Measurements from ENCODE around the gene TESMIN. TPM values are rescaled to one million over a fixed set of nuclear protein-coding genes. Genes with fewer than 3 reads are reported as not detected.
A peak's percentile ranks its signal among the peaks of the same experiment; 100 is the strongest.

The TESMIN gene
- total RNA-seq, 2 experiments from 2014 or later = 3.3 to 11.8 TPM

- ATAC-seq = no peak
- H3K27ac Mint-ChIP-seq = no peak overlapping the region
- DNase-seq = no peak
- no peaks in the 10 kb centered on the region for H3K27me3 Mint-ChIP-seq
- H3K4me3 Mint-ChIP-seq = no peak overlapping the region
- no peaks in the 10 kb centered on the region for H3K9me3 Mint-ChIP-seq (ENCODE audit: low read depth)
- CTCF ChIA-PET = interaction anchor here (0.6 kb wide), 1 partner anchor 166 kb away, joined by 3 read pairs; no protein-coding TSS in a partner anchor
- peaks cover 35% of the 10 kb centered on the region for H3K36me3 Mint-ChIP-seq
- peaks cover 2% of the 10 kb centered on the region for H3K4me1 Mint-ChIP-seq
Observed at GRCh38 chr11:68773521-68774193, 22.3 kb upstream of the TESMIN start.

DNA sequence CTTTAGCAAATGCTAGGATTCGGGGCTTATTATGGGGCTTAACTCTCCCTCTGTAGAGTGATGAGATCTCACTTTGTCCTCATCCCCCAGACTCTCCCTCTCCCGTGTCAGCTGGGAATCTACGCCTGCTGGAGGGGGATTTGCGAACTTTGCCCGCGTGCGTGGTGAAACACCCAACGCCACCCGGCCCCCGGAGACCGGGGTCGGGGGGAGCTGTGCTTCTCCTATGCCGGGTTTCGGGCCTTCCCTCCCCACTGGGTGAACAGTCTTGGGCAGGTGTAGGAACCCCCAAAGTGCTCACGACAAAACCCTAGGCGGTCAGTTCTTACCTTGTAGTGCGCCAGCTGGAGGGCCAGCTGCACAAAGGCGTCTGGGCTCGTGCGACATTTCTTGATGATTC, 21.6 kb upstream of the TESMIN start:
- Mint-ChIP-seq H3K9me3 (ENCODE audit: low read depth) (no peaks in the 10 kb centered on the region), H3K27ac (no peak overlapping the region), H3K27me3 (no peaks in the 10 kb centered on the region), H3K36me3 (peaks cover 32% of the 10 kb centered on the region), H3K4me3 (no peak overlapping the region), H3K4me1 (peaks cover 2% of the 10 kb centered on the region)
- no peak for ATAC-seq
- no peak for DNase-seq
- CTCF ChIA-PET = no interaction called here

DNA sequence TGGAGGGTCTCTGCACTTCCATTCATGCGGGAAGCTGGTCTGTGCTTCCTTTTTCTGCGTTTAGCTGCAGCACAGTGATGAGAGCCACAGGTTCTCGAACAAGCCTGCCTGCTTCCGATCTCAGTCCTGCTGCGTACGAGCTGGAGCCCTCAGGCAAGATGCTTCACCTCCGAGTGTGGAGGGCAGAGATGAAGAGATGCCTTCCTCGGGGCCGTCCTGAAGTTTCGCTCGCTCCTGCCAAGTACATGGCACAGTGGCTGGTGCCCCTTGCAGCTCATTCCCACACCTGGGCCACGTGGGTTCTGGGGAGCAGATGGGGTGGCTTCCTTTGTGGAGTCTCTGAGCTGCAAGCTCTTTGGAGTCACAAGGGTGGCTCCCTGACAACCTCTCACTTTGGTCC, 19.5 kb upstream of the TESMIN start:
- DNase-seq = no peak
- Mint-ChIP-seq H3K36me3 (peaks cover 22% of the 10 kb centered on the region), H3K4me1 (no peaks in the 10 kb centered on the region), H3K4me3 (no peak overlapping the region), H3K9me3 (ENCODE audit: low read depth) (no peaks in the 10 kb centered on the region), H3K27ac (no peak overlapping the region), H3K27me3 (no peaks in the 10 kb centered on the region)
- CTCF ChIA-PET = interaction anchor here (0.9 kb wide), 1 partner anchor 40 kb away, joined by 3 read pairs; no protein-coding TSS in a partner anchor
- ATAC-seq = no peak

- CTCF ChIA-PET = no interaction called here
- Mint-ChIP-seq H3K4me3 (no peak overlapping the region), H3K4me1 (peaks cover 3% of the 10 kb centered on the region), H3K27ac (no peak overlapping the region), H3K27me3 (no peaks in the 10 kb centered on the region), H3K9me3 (ENCODE audit: low read depth) (no peaks in the 10 kb centered on the region), H3K36me3 (peaks cover 9% of the 10 kb centered on the region)
- ATAC-seq = no peak
- DNase-seq = no peak
Observed at GRCh38 chr11:68767672-68768071, 16.4 kb upstream of the TESMIN start.

DNA sequence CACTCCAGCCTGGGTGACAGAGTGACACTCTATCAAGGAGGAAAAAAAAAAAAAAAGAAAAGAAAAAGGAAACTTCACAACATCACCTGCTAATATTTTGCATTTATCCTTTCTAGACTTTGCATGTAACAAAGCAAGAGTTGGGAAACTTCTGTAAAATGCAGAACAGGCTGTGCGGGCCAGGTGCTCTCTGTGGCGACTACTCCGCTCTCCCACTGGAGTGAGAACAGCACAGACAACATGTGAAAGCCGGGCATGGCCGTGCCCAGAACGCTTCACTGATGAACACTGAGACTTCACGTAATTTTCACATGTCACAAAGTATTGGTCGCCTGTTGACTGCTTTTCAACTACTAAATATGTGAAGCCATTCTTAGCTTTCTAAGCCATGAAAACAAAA, 15.5 kb upstream of the TESMIN start:
- no peak for ATAC-seq
- CTCF ChIA-PET = no interaction called here
- no peak for DNase-seq
- H3K4me3 Mint-ChIP-seq = no peak overlapping the region
- H3K4me1 Mint-ChIP-seq = peaks cover 3% of the 10 kb centered on the region
- peaks cover 8% of the 10 kb centered on the region for H3K36me3 Mint-ChIP-seq
- no peak overlapping the region for H3K27ac Mint-ChIP-seq
- no peaks in the 10 kb centered on the region for H3K9me3 Mint-ChIP-seq (ENCODE audit: low read depth)
- H3K27me3 Mint-ChIP-seq = no peaks in the 10 kb centered on the region

GRCh38 chr11:68764746-68765145, 13.4 kb upstream of the TESMIN start:
- DNase-seq = no peak
- H3K36me3 Mint-ChIP-seq = peaks cover 9% of the 10 kb centered on the region
- CTCF ChIA-PET = no interaction called here
- no peak overlapping the region for H3K27ac Mint-ChIP-seq
- H3K4me1 Mint-ChIP-seq = peaks cover 3% of the 10 kb centered on the region
- H3K27me3 Mint-ChIP-seq = no peaks in the 10 kb centered on the region
- no peak for ATAC-seq
- H3K4me3 Mint-ChIP-seq = no peak overlapping the region
- H3K9me3 Mint-ChIP-seq (ENCODE audit: low read depth) = no peaks in the 10 kb centered on the region

DNA sequence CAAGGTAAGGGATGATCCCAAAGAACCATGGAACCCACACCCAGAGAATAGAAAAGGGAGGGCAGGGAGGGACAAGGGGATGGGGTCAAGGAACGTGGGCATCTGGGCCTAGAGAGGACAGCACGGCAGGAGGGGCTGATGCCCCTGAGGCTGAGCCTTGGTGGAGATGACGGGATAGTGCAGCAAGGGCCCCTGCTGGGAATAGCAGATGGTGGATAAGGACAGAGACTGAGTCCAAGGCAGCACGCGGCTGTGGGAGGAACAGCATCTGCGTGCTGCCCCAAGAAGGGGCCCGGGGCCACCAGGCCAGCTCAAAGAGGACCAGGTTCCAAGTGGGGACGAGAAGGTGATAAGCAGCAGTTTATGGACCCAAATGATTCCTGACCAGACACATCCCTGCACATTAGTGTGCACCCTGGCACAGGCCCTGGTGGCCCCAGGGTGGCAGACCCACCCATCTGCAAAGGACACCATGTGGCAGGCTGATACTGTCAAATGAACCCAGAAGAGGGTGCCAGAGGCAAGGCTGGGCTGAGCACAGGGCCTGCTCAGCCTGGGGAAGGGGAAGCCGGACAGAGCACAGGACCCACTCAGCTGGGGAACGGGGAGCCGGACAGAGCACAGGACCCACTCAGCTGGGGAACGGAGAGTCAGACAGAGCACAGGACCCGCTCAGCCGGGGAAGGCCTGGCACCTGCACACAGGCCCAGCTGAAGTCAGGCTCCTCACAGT, 12.8 kb upstream of the TESMIN start:
- peaks cover 13% of the 10 kb centered on the region for H3K36me3 Mint-ChIP-seq
- H3K4me3 Mint-ChIP-seq = no peak overlapping the region
- H3K27ac Mint-ChIP-seq = no peak overlapping the region
- ATAC-seq (peak; percentile 30), DNase-seq (no peak)
- CTCF ChIA-PET = no interaction called here
- no peaks in the 10 kb centered on the region for H3K9me3 Mint-ChIP-seq (ENCODE audit: low read depth)
- peaks cover 3% of the 10 kb centered on the region for H3K4me1 Mint-ChIP-seq
- no peaks in the 10 kb centered on the region for H3K27me3 Mint-ChIP-seq

DNA sequence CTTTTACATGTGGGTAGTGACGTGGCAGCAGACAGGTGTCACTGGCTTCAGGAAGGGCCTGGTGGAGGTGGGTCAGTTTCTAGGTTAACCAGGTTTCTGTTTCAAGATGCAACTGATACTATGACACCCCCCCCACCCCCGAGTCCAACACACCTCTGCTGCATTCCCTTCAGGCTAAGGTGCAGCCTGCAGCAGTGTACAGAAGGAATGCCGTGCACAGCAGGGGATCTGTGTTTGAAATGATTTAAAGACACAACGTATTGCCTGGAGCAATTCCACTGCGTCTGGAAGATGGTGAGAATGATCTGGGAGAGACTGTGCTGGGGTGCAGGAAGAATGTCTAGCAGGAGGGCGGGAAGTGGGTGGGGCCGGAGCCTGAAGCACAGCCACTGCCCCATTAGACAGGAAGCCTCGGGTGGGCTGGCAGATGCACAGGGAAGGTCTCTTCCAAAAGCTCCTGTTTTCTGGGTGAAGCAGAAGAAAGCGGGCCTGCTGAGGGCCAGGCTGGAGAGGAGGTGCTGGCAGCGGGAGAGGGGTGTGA, 11.9 kb upstream of the TESMIN start:
- peaks cover 12% of the 10 kb centered on the region for H3K36me3 Mint-ChIP-seq
- no peaks in the 10 kb centered on the region for H3K9me3 Mint-ChIP-seq (ENCODE audit: low read depth)
- no peak overlapping the region for H3K4me3 Mint-ChIP-seq
- H3K4me1 Mint-ChIP-seq = peaks cover 3% of the 10 kb centered on the region
- H3K27me3 Mint-ChIP-seq = no peaks in the 10 kb centered on the region
- no peak for DNase-seq
- no peak for ATAC-seq
- H3K27ac Mint-ChIP-seq = no peak overlapping the region
- CTCF ChIA-PET = no interaction called here

DNA sequence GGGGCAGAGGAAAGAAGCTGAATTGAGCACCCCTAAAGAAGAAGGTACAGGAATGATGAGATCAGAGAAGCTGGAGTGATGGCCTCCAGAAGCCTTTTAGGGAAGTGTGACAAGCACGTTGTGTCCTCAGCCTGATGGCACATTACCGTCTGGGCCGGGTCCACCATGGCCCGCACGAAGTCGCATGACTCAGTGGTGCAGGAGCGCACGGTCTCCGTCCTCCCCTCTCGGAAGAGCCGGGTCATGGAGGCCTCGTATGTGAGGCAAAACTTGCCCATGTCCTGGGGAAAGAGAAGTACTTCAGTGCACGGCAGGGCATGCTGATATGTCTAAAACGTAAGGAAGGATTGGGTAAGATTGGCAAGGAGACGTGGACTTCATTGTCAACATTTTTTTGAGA, 11.2 kb upstream of the TESMIN start:
- peaks cover 16% of the 10 kb centered on the region for H3K36me3 Mint-ChIP-seq
- CTCF ChIA-PET = no interaction called here
- H3K27me3 Mint-ChIP-seq = no peaks in the 10 kb centered on the region
- no peaks in the 10 kb centered on the region for H3K9me3 Mint-ChIP-seq (ENCODE audit: low read depth)
- H3K27ac Mint-ChIP-seq = no peak overlapping the region
- no peak overlapping the region for H3K4me3 Mint-ChIP-seq
- ATAC-seq (no peak), DNase-seq (no peak)
- peaks cover 3% of the 10 kb centered on the region for H3K4me1 Mint-ChIP-seq

DNA sequence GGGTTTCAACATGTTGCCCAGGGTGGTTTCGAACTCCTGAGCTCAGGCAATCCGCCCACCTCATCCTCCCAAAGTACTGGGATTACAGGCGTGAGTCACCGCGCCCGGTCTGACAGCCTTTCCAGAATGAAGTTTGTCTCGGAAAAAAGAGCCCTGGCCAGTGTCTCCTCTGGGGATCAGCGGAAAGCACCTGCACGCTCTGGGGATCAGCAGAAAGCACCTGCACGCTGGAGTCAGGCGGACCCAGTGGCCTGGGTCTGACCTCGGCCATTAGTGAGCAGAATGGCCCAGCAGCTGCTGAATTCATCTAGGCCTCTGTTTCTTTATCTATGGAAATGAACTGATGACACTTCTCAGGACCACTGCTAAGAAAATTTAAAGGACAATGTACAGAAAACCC, 10.5 kb upstream of the TESMIN start:
- no peak overlapping the region for H3K27ac Mint-ChIP-seq
- no peaks in the 10 kb centered on the region for H3K9me3 Mint-ChIP-seq (ENCODE audit: low read depth)
- H3K36me3 Mint-ChIP-seq = peaks cover 16% of the 10 kb centered on the region
- DNase-seq (no peak), ATAC-seq (no peak)
- no peak overlapping the region for H3K4me3 Mint-ChIP-seq
- H3K27me3 Mint-ChIP-seq = no peaks in the 10 kb centered on the region
- CTCF ChIA-PET = no interaction called here
- H3K4me1 Mint-ChIP-seq = peaks cover 3% of the 10 kb centered on the region

DNA sequence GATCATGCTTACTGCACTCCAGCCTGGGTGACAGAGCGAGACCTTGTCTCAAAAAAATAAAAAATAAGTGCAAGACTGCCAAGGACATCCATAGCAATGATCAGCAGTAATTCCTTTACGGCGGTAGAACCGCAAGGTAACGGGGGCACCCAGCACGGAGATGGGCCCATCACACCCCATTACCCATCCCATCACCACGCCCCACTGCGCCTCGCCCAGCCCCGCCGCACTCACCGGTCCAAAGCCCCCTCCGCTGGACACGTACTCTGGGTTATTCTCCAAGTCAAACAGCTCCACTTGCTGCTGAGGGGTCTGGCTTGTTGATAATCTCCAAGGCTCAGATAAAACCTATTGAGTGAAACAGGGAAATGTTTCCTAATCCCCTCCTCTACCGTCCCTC, 8.7 kb upstream of the TESMIN start:
- no peaks in the 10 kb centered on the region for H3K27me3 Mint-ChIP-seq
- no peaks in the 10 kb centered on the region for H3K9me3 Mint-ChIP-seq (ENCODE audit: low read depth)
- H3K36me3 Mint-ChIP-seq = peaks cover 16% of the 10 kb centered on the region
- ATAC-seq (no peak), DNase-seq (no peak)
- CTCF ChIA-PET = no interaction called here
- H3K4me1 Mint-ChIP-seq = peaks cover 3% of the 10 kb centered on the region
- no peak overlapping the region for H3K4me3 Mint-ChIP-seq
- no peak overlapping the region for H3K27ac Mint-ChIP-seq

- no peak for DNase-seq
- Mint-ChIP-seq H3K9me3 (ENCODE audit: low read depth) (no peaks in the 10 kb centered on the region), H3K27ac (no peak overlapping the region), H3K4me3 (no peak overlapping the region), H3K27me3 (no peaks in the 10 kb centered on the region), H3K4me1 (no peaks in the 10 kb centered on the region), H3K36me3 (peaks cover 19% of the 10 kb centered on the region)
- CTCF ChIA-PET = no interaction called here
- no peak for ATAC-seq
Observed at GRCh38 chr11:68757711-68758110, 6.4 kb upstream of the TESMIN start.

- H3K9me3 Mint-ChIP-seq (ENCODE audit: low read depth) = no peaks in the 10 kb centered on the region
- CTCF ChIA-PET = interaction anchor here (0.6 kb wide), 1 partner anchor 46 kb away, joined by 3 read pairs; no protein-coding TSS in a partner anchor
- H3K27ac Mint-ChIP-seq = no peak overlapping the region
- H3K27me3 Mint-ChIP-seq = no peaks in the 10 kb centered on the region
- DNase-seq = no peak
- H3K4me1 Mint-ChIP-seq = peaks cover 2% of the 10 kb centered on the region
- peaks cover 15% of the 10 kb centered on the region for H3K36me3 Mint-ChIP-seq
- ATAC-seq = no peak
- no peak overlapping the region for H3K4me3 Mint-ChIP-seq
Observed at GRCh38 chr11:68756171-68756766, 4.9 kb upstream of the TESMIN start.

- no peak overlapping the region for H3K4me3 Mint-ChIP-seq
- CTCF ChIA-PET = interaction anchor here (1.5 kb wide), 1 partner anchor 91 kb away, joined by 4 read pairs; no protein-coding TSS in a partner anchor
Observed at GRCh38 chr11:68753300-68753699, 2.0 kb upstream of the TESMIN start.

More at GRCh38 chr11:68753300-68753699, 2.0 kb upstream of the TESMIN start:
- H3K9me3 Mint-ChIP-seq (ENCODE audit: low read depth) = no peaks in the 10 kb centered on the region
- DNase-seq = no peak
- peaks cover 8% of the 10 kb centered on the region for H3K36me3 Mint-ChIP-seq
- no peak for ATAC-seq
- H3K27ac Mint-ChIP-seq = no peak overlapping the region
- peaks cover 4% of the 10 kb centered on the region for H3K4me1 Mint-ChIP-seq
- no peaks in the 10 kb centered on the region for H3K27me3 Mint-ChIP-seq

Data from activated CD8-positive, alpha-beta memory T cell treated with anti-CD3 and anti-CD28 coated beads, Interleukin-2, amount 10 ng/mL, durations not matched to agents 7 days and 5 days (primary cell).